ENCODE results near the gene KDM2B. TPM values are rescaled to one million over a fixed set of nuclear protein-coding genes. Genes with fewer than 3 reads are reported as not detected.

KDM2B gene
- total and polyA plus RNA-seq, 2 of the 8 experiments (the other 6 are each of a cell fraction or from before 2014, with no cell fraction given), result 111 to 162 TPM

DNA sequence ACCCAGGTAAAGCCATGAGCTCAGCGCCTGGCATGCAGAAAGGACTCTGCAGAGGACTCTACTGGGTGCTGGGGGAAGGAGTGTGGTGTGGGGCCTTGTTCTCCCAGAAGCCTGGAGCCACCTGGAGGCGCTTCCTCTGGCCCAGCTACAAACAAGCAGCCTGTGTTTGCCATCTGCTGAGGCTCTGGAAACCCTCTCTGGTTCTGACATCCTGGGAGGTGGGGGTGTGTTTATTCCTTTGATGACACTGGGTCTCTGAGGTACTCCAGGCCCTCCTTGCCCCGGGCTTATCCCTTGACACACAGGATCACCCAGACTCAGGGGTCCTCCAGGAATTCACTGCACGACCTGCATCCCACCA, 136.0 kb downstream of the KDM2B start (continued):
- TF ChIP-seq, protein P1, sequence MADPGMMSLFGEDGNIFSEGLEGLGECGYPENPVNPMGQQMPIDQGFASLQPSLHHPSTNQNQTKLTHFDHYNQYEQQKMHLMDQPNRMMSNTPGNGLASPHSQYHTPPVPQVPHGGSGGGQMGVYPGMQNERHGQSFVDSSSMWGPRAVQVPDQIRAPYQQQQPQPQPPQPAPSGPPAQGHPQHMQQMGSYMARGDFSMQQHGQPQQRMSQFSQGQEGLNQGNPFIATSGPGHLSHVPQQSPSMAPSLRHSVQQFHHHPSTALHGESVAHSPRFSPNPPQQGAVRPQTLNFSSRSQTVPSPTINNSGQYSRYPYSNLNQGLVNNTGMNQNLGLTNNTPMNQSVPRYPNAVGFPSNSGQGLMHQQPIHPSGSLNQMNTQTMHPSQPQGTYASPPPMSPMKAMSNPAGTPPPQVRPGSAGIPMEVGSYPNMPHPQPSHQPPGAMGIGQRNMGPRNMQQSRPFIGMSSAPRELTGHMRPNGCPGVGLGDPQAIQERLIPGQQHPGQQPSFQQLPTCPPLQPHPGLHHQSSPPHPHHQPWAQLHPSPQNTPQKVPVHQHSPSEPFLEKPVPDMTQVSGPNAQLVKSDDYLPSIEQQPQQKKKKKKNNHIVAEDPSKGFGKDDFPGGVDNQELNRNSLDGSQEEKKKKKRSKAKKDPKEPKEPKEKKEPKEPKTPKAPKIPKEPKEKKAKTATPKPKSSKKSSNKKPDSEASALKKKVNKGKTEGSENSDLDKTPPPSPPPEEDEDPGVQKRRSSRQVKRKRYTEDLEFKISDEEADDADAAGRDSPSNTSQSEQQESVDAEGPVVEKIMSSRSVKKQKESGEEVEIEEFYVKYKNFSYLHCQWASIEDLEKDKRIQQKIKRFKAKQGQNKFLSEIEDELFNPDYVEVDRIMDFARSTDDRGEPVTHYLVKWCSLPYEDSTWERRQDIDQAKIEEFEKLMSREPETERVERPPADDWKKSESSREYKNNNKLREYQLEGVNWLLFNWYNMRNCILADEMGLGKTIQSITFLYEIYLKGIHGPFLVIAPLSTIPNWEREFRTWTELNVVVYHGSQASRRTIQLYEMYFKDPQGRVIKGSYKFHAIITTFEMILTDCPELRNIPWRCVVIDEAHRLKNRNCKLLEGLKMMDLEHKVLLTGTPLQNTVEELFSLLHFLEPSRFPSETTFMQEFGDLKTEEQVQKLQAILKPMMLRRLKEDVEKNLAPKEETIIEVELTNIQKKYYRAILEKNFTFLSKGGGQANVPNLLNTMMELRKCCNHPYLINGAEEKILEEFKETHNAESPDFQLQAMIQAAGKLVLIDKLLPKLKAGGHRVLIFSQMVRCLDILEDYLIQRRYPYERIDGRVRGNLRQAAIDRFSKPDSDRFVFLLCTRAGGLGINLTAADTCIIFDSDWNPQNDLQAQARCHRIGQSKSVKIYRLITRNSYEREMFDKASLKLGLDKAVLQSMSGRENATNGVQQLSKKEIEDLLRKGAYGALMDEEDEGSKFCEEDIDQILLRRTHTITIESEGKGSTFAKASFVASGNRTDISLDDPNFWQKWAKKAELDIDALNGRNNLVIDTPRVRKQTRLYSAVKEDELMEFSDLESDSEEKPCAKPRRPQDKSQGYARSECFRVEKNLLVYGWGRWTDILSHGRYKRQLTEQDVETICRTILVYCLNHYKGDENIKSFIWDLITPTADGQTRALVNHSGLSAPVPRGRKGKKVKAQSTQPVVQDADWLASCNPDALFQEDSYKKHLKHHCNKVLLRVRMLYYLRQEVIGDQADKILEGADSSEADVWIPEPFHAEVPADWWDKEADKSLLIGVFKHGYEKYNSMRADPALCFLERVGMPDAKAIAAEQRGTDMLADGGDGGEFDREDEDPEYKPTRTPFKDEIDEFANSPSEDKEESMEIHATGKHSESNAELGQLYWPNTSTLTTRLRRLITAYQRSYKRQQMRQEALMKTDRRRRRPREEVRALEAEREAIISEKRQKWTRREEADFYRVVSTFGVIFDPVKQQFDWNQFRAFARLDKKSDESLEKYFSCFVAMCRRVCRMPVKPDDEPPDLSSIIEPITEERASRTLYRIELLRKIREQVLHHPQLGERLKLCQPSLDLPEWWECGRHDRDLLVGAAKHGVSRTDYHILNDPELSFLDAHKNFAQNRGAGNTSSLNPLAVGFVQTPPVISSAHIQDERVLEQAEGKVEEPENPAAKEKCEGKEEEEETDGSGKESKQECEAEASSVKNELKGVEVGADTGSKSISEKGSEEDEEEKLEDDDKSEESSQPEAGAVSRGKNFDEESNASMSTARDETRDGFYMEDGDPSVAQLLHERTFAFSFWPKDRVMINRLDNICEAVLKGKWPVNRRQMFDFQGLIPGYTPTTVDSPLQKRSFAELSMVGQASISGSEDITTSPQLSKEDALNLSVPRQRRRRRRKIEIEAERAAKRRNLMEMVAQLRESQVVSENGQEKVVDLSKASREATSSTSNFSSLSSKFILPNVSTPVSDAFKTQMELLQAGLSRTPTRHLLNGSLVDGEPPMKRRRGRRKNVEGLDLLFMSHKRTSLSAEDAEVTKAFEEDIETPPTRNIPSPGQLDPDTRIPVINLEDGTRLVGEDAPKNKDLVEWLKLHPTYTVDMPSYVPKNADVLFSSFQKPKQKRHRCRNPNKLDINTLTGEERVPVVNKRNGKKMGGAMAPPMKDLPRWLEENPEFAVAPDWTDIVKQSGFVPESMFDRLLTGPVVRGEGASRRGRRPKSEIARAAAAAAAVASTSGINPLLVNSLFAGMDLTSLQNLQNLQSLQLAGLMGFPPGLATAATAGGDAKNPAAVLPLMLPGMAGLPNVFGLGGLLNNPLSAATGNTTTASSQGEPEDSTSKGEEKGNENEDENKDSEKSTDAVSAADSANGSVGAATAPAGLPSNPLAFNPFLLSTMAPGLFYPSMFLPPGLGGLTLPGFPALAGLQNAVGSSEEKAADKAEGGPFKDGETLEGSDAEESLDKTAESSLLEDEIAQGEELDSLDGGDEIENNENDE (IDR thresholded peaks at IDR 0.05; ENCODE audit: insufficient replicate concordance, low read length), result no peak
- no peak for TF ChIP-seq MAFK (IDR thresholded peaks at IDR 0.05; ENCODE audit: low read depth, low read length)
- no peak for TF ChIP-seq YY1 (IDR thresholded peaks at IDR 0.05; ENCODE audit: low read depth, low read length)
- no peak for TF ChIP-seq POU5F1 (IDR thresholded peaks at IDR 0.05; ENCODE audit: low read depth, low read length)
- no peak for TF ChIP-seq TEAD4 (IDR thresholded peaks at IDR 0.05; ENCODE audit: low read depth, low read length)
- no peak for TF ChIP-seq NANOG (IDR thresholded peaks at IDR 0.05; ENCODE audit: insufficient read depth, low read depth, low read length, poor library complexity, severe bottlenecking)
- no peak for TF ChIP-seq NRF1 (IDR thresholded peaks at IDR 0.05; ENCODE audit: low read depth, low read length)
- no peak for TF ChIP-seq KDM5A (IDR thresholded peaks at IDR 0.05; ENCODE audit: low read length)
- no peak for TF ChIP-seq RFX5 (IDR thresholded peaks at IDR 0.05; ENCODE audit: borderline replicate concordance, low read depth, low read length)
- no peak for TF ChIP-seq SIN3A (conservative IDR thresholded peaks at IDR 0.05 in 1 of 2, IDR thresholded peaks at IDR 0.05 in 1 of 2; ENCODE audit: low read depth in 1 of 2, low read length in 2 of 2)
- TF ChIP-seq CHD1 (IDR thresholded peaks at IDR 0.05; ENCODE audit: low read depth, low read length), result no peak
- TF ChIP-seq POLR2A (IDR thresholded peaks at IDR 0.05; ENCODE audit: control extremely low read depth in 1 of 2, low read depth in 2 of 2, low read length in 2 of 2), result no peak
